ENCODE results near the gene MX2.

GRCh38 chr21:41369920-41370839 is 8.4 kb downstream of the MX2 start:
- TF ChIP-seq RBBP5 (conservative IDR thresholded peaks at IDR 0.05): no peak
- TF ChIP-seq FOXM1 (IDR thresholded peaks at IDR 0.05; ENCODE audit: low read depth, low read length): no peak
- TF ChIP-seq ZNF207 (IDR thresholded peaks at IDR 0.05; ENCODE audit: borderline replicate concordance): no peak
- TF ChIP-seq CTCF (IDR thresholded peaks at IDR 0.05 in 2 of 3, conservative IDR thresholded peaks at IDR 0.05 in 1 of 3; ENCODE audit: control insufficient read depth in 2 of 3, extremely low read depth in 1 of 3, insufficient read depth in 1 of 3, low read depth in 3 of 3, low read length in 3 of 3): no peak
- TF ChIP-seq BACH1 (IDR thresholded peaks at IDR 0.05; ENCODE audit: borderline replicate concordance): no peak
- no peak for TF ChIP-seq CHD4 (IDR thresholded peaks at IDR 0.05)

Data from GM12878 (cell line).